ENCODE results near the gene PHF10. TPM values are rescaled to one million over a fixed set of nuclear protein-coding genes. Genes with fewer than 3 reads are reported as not detected.
"Not testable (repeated sequence)": the region's sequence is repeated elsewhere in the genome, so short reads cannot be mapped to it uniquely, and the experiment has no call there.

The PHF10 gene
- total RNA-seq = 35.9 TPM
- polyA plus RNA-seq (ENCODE audit: insufficient read depth, low read depth, low replicate concordance) = 34.5 TPM
- long read RNA-seq, donor 1, full-length matches to known transcripts = 13 of 13 reads
- long read RNA-seq, donor 1, partial matches to known transcripts = 0 of 13 reads
- long read RNA-seq, donor 1, other reads (novel, unspliced or antisense) = 0 of 13 reads
- long read RNA-seq, donor 2, full-length matches to known transcripts = 11 of 11 reads
- long read RNA-seq, donor 2, partial matches to known transcripts = 0 of 11 reads
- long read RNA-seq, donor 2, other reads (novel, unspliced or antisense) = 0 of 11 reads
- long read RNA-seq, donor 3, full-length matches to known transcripts = 13 of 13 reads
- long read RNA-seq, donor 3, partial matches to known transcripts = 0 of 13 reads
- long read RNA-seq, donor 3, other reads (novel, unspliced or antisense) = 0 of 13 reads
- long read RNA-seq, donor 4, full-length matches to known transcripts = 13 of 18 reads
- long read RNA-seq, donor 4, partial matches to known transcripts = 5 of 18 reads
- long read RNA-seq, donor 4, other reads (novel, unspliced or antisense) = 0 of 18 reads
- long read RNA-seq, donor 5 = 0 reads
- long read RNA-seq, donor 6, full-length matches to known transcripts = 3 of 3 reads
- long read RNA-seq, donor 6, partial matches to known transcripts = 0 of 3 reads
- long read RNA-seq, donor 6, other reads (novel, unspliced or antisense) = 0 of 3 reads
- long read RNA-seq, donor 7, full-length matches to known transcripts = 20 of 25 reads
- long read RNA-seq, donor 7, partial matches to known transcripts = 2 of 25 reads
- long read RNA-seq, donor 7, other reads (novel, unspliced or antisense) = 3 of 25 reads
- long read RNA-seq, donor 8, full-length matches to known transcripts = 11 of 17 reads
- long read RNA-seq, donor 8, partial matches to known transcripts = 6 of 17 reads
- long read RNA-seq, donor 8, other reads (novel, unspliced or antisense) = 0 of 17 reads
- long read RNA-seq, donor 9, full-length matches to known transcripts = 5 of 5 reads
- long read RNA-seq, donor 9, partial matches to known transcripts = 0 of 5 reads
- long read RNA-seq, donor 9, other reads (novel, unspliced or antisense) = 0 of 5 reads
- long read RNA-seq, donor 10, full-length matches to known transcripts = 6 of 6 reads
- long read RNA-seq, donor 10, partial matches to known transcripts = 0 of 6 reads
- long read RNA-seq, donor 10, other reads (novel, unspliced or antisense) = 0 of 6 reads

GRCh38 chr6:169724494-169725124 lies at the start of gene PHF10:
PHF10 (minus strand) TSS chr6:169724500; CDS start chr6:169723931, 569 bp downstream.
- FAIRE-seq (no peak), DNase-seq (peak; percentile 82 to 95 (median 90))
- TF ChIP-seq CTCF (IDR thresholded peaks at IDR 0.05; ENCODE audit: borderline replicate concordance, extremely low read depth, insufficient read depth) = no peak
- Histone ChIP-seq H3K27me3 (ENCODE audit: control insufficient read depth, insufficient read depth, low read length) (no peaks in the 10 kb centered on the region), H3K4me3 (ENCODE audit: low read length in 3 of 3) (peak within 1 kb of the TSS; percentile 82 to 94 (median 84)), H3K4me1 (ENCODE audit: control insufficient read depth in 2 of 3, insufficient read depth in 2 of 3, low read depth in 1 of 3, low read length in 3 of 3) (peaks cover 0 to 7% (median 2%) of the 10 kb centered on the region in 3 donors), H3K36me3 (ENCODE audit: control insufficient read depth in 2 of 3, insufficient read depth in 3 of 3, low read length in 3 of 3) (no peaks in the 10 kb centered on the region), H3K27ac (ENCODE audit: low read depth in 2 of 2, low read length in 2 of 2) (peak within 1 kb of the TSS; percentile 83 to 84), H3K9ac (ENCODE audit: low read length in 3 of 3) (peak within 1 kb of the TSS; percentile 50 to 89 (median 86)), H3K9me3 (ENCODE audit: control insufficient read depth in 2 of 3, insufficient read depth in 1 of 3, low read length in 3 of 3) (no peaks in the 10 kb centered on the region)
- intact Hi-C loops (cut with DNase I) = no loop called here

GRCh38 chr6:169766921-169767736 lies 42.8 kb upstream of the PHF10 start:
- TF ChIP-seq CTCF (IDR thresholded peaks at IDR 0.05; ENCODE audit: borderline replicate concordance, extremely low read depth, insufficient read depth) = no peak
- no peaks in the 10 kb centered on the region for H3K9me3 ChIP-seq (ENCODE audit: control insufficient read depth in 2 of 3, insufficient read depth in 1 of 3, low read length in 3 of 3)
- no peak overlapping the region for H3K9ac ChIP-seq (ENCODE audit: low read length in 3 of 3)
- no peak overlapping the region for H3K27ac ChIP-seq (ENCODE audit: low read depth in 2 of 2, low read length in 2 of 2)
- intact Hi-C loops (cut with DNase I) = no loop called here
- H3K36me3 ChIP-seq (ENCODE audit: control insufficient read depth in 2 of 3, insufficient read depth in 3 of 3, low read length in 3 of 3) = peaks cover 7 to 34% (median 22%) of the 10 kb centered on the region in 3 donors
- no peaks in the 10 kb centered on the region for H3K4me1 ChIP-seq (ENCODE audit: control insufficient read depth in 2 of 3, insufficient read depth in 2 of 3, low read depth in 1 of 3, low read length in 3 of 3)
- no peak for FAIRE-seq
- H3K27me3 ChIP-seq (ENCODE audit: control insufficient read depth, insufficient read depth, low read length) = no peaks in the 10 kb centered on the region
- DNase-seq = no peak
- H3K4me3 ChIP-seq (ENCODE audit: low read length in 3 of 3) = no peak overlapping the region

GRCh38 chr6:169766232-169766631 lies 41.9 kb upstream of the PHF10 start:
- no peak for FAIRE-seq
- Histone ChIP-seq H3K36me3 (ENCODE audit: control insufficient read depth in 2 of 3, insufficient read depth in 3 of 3, low read length in 3 of 3) (peaks cover 7 to 30% (median 19%) of the 10 kb centered on the region in 3 donors), H3K27me3 (ENCODE audit: control insufficient read depth, insufficient read depth, low read length) (no peaks in the 10 kb centered on the region)

GRCh38 chr6:169765789-169766188 lies 41.5 kb upstream of the PHF10 start:
- H3K9me3 ChIP-seq (ENCODE audit: control insufficient read depth in 2 of 3, insufficient read depth in 1 of 3, low read length in 3 of 3); H3K4me3 ChIP-seq (ENCODE audit: low read length in 3 of 3); H3K9ac ChIP-seq (ENCODE audit: low read length in 3 of 3); H3K27ac ChIP-seq (ENCODE audit: low read depth in 2 of 2, low read length in 2 of 2); FAIRE-seq; H3K27me3 ChIP-seq (ENCODE audit: control insufficient read depth, insufficient read depth, low read length); H3K4me1 ChIP-seq (ENCODE audit: control insufficient read depth in 2 of 3, insufficient read depth in 2 of 3, low read depth in 1 of 3, low read length in 3 of 3); intact Hi-C loops (cut with DNase I); DNase-seq: not testable (repeated sequence)
- peaks cover 7 to 31% (median 22%) of the 10 kb centered on the region in 3 donors for H3K36me3 ChIP-seq (ENCODE audit: control insufficient read depth in 2 of 3, insufficient read depth in 3 of 3, low read length in 3 of 3)

More at GRCh38 chr6:169766232-169766631, 41.9 kb upstream of the PHF10 start:
- intact Hi-C loops (cut with DNase I) = no loop called here
- Histone ChIP-seq H3K4me3 (ENCODE audit: low read length in 3 of 3) (no peak overlapping the region), H3K27ac (ENCODE audit: low read depth in 2 of 2, low read length in 2 of 2) (no peak overlapping the region), H3K9ac (ENCODE audit: low read length in 3 of 3) (no peak overlapping the region), H3K9me3 (ENCODE audit: control insufficient read depth in 2 of 3, insufficient read depth in 1 of 3, low read length in 3 of 3) (no peaks in the 10 kb centered on the region), H3K4me1 (ENCODE audit: control insufficient read depth in 2 of 3, insufficient read depth in 2 of 3, low read depth in 1 of 3, low read length in 3 of 3) (no peaks in the 10 kb centered on the region)
- TF ChIP-seq CTCF (IDR thresholded peaks at IDR 0.05; ENCODE audit: borderline replicate concordance, extremely low read depth, insufficient read depth) = no peak
- peak in 2 of 5 donors; percentile 26 to 69 for DNase-seq
